Epithelial cell of proximal tubule (primary cell): ENCODE results near the gene PIGQ. TPM values are rescaled to one million over a fixed set of nuclear protein-coding genes. Genes with fewer than 3 reads are reported as not detected.

Experiments
- DNase-seq: peaks from one replicate; pipeline ENCODE4 v3.0.0-alpha.2; 2011; ENCODE audit warnings: low read depth
- H3K4me3 ChIP-seq: 2 replicates; pipeline ENCODE4 v1.5.1; 2011; ENCODE audit warnings: low read depth, mild to moderate bottlenecking, low read length
- CTCF ChIP-seq: conservative IDR thresholded peaks from 2 replicates; pipeline ENCODE4 v1.5.1; 2012; ENCODE audit warnings: low read depth, mild to moderate bottlenecking, low read length
- total RNA-seq: library from RNA; depleted of rRNA; stranded (reverse); fragments of >200 nt; gene quantifications from 2 replicates; pipeline ENCODE4 v1.2.3, GENCODE V29; 2015

The PIGQ gene
- total RNA-seq, 1 donor from 2014 or later, result 60.9 TPM

GRCh38 chr16:628321-629061 lies 58.7 kb downstream of the PIGQ start:
- no peak overlapping the region for H3K4me3 ChIP-seq
- no peak for DNase-seq
- TF ChIP-seq CTCF, result no peak

- no peak overlapping the region for H3K4me3 ChIP-seq
- no peak for TF ChIP-seq CTCF
- no peak for DNase-seq
Observed at GRCh38 chr16:629185-629832, 59.5 kb downstream of the PIGQ start.

- TF ChIP-seq CTCF, result no peak
- H3K4me3 ChIP-seq, result no peak overlapping the region
- DNase-seq, result no peak
Observed at GRCh38 chr16:629833-630248, 60.1 kb downstream of the PIGQ start.

- no peak overlapping the region for H3K4me3 ChIP-seq
- TF ChIP-seq CTCF, result no peak
- DNase-seq, result no peak
Observed at GRCh38 chr16:630249-630814, 60.6 kb downstream of the PIGQ start.

GRCh38 chr16:630815-631405 lies 61.1 kb downstream of the PIGQ start, which contains the start of gene WFIKKN1:
Gene WFIKKN1, plus strand, starts transcription at chr16:630985. Its CDS starts 269 bp downstream, at chr16:631254.
- DNase-seq, result no peak
- no peak for TF ChIP-seq CTCF
- H3K4me3 ChIP-seq, result no peak within 1 kb of the TSS

- no peak overlapping the region for H3K4me3 ChIP-seq
- no peak for DNase-seq
- TF ChIP-seq CTCF, result no peak
Observed at GRCh38 chr16:631808-632358, 62.1 kb downstream of the PIGQ start.
